Measurements from ENCODE around the gene SHISAL1.

DNA sequence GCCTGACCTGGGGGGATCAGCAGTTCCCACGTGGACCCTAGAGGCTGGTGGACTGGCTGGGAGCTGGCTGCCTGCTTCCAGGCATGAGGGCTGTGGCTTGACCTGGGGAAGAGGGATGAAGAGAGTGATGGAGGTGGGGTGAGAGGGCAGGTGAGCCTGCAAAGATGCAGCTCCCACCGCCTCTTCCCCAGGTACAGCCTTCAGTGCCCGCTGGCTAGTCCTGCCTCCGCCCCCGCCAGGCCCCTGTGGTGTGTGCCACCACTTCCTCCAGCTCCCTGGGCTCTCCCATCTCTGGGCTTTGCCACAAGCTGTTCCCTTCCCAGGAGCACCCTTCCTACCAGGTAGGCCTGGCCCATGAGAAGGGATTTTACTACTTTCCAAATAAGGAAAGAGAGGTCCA lies 112.9 kb downstream of the SHISAL1 start:
- TF ChIP-seq, protein P1, sequence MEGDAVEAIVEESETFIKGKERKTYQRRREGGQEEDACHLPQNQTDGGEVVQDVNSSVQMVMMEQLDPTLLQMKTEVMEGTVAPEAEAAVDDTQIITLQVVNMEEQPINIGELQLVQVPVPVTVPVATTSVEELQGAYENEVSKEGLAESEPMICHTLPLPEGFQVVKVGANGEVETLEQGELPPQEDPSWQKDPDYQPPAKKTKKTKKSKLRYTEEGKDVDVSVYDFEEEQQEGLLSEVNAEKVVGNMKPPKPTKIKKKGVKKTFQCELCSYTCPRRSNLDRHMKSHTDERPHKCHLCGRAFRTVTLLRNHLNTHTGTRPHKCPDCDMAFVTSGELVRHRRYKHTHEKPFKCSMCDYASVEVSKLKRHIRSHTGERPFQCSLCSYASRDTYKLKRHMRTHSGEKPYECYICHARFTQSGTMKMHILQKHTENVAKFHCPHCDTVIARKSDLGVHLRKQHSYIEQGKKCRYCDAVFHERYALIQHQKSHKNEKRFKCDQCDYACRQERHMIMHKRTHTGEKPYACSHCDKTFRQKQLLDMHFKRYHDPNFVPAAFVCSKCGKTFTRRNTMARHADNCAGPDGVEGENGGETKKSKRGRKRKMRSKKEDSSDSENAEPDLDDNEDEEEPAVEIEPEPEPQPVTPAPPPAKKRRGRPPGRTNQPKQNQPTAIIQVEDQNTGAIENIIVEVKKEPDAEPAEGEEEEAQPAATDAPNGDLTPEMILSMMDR (optimal IDR thresholded peaks at IDR 0.05 in 1 of 3, IDR thresholded peaks at IDR 0.05 in 1 of 3, conservative IDR thresholded peaks at IDR 0.05 in 1 of 3; ENCODE audit: extremely low read depth in 1 of 3, insufficient read depth in 2 of 3, low read length in 3 of 3): no peak
- no peak for TF ChIP-seq EZH2 (IDR thresholded peaks at IDR 0.05; ENCODE audit: low read length)
